CD14-positive monocyte (primary cell): Measurements from ENCODE around the gene GPATCH1. TPM values are rescaled to one million over a fixed set of nuclear protein-coding genes. Genes with fewer than 3 reads are reported as not detected.
A peak's percentile ranks its signal among the peaks of the same experiment; 100 is the strongest.

Source experiments
- DNase-seq, 3 donors: peaks; one replicate each; pipeline ENCODE4 v3.0.0-alpha.2; 2011 to 2022
- H2AFZ ChIP-seq: 2 replicates; pipeline ENCODE4 v1.6.0; 2012; ENCODE audit warnings: mild to moderate bottlenecking, low read depth, low read length, inconsistent platforms; ENCODE audit not compliant: insufficient read depth, poor library complexity, severe bottlenecking
- H3K27ac ChIP-seq, 2 donors: 1 replicate in 1 of 2; 2 replicates in 1 of 2; pipeline ENCODE4 v1.5.1; 2012 to 2013; ENCODE audit warnings: low read length in 2 of 2, control low read depth in 1 of 2, inconsistent platforms in 1 of 2, low read depth in 1 of 2, mild to moderate bottlenecking in 1 of 2
- H3K27me3 ChIP-seq, 2 donors: one replicate each; pipeline versions ENCODE4 v1.6.0 to v1.6.1; 2011 to 2013; ENCODE audit warnings: low read length in 2 of 2; ENCODE audit not compliant: control insufficient read depth in 2 of 2, insufficient read depth in 2 of 2
- H3K36me3 ChIP-seq, 2 donors: replicated peaks in 1 of 2; 1 replicate in 1 of 2; 2 replicates in 1 of 2; pipeline versions ENCODE4 v1.5.1 to v1.6.1; 2012 to 2013; ENCODE audit warnings: low read length in 2 of 2, control low read depth in 1 of 2, inconsistent platforms in 1 of 2, mild to moderate bottlenecking in 1 of 2; ENCODE audit not compliant: insufficient read depth in 2 of 2, control insufficient read depth in 1 of 2
- H3K4me1 ChIP-seq, 2 donors: 1 replicate in 1 of 2; 2 replicates in 1 of 2; pipeline versions ENCODE4 v1.5.1 to v1.6.1; 2012 to 2013; ENCODE audit warnings: low read length in 2 of 2, control low read depth in 1 of 2, inconsistent platforms in 1 of 2, mild to moderate bottlenecking in 1 of 2, moderate library complexity in 1 of 2; ENCODE audit not compliant: insufficient read depth in 2 of 2, control insufficient read depth in 1 of 2
- H3K4me2 ChIP-seq: replicated peaks from 2 replicates; pipeline ENCODE3; 2012; ENCODE audit warnings: low read length, moderate library complexity, mild to moderate bottlenecking; ENCODE audit not compliant: poor library complexity, severe bottlenecking; ENCODE audit errors: extremely low read depth
- H3K4me3 ChIP-seq, 3 experiments: fragments of 200-600 bp in 1 of 3; sonication (generic) in 1 of 3; replicated peaks in 1 of 3; 1 replicate in 2 of 3; 2 replicates in 1 of 3; pipeline ENCODE4 v1.5.1; 2011 to 2013; ENCODE audit warnings: low read length in 3 of 3, mild to moderate bottlenecking in 3 of 3, control low read depth in 2 of 3, low read depth in 2 of 3, inconsistent platforms in 1 of 3, moderate library complexity in 1 of 3
- H3K79me2 ChIP-seq: 2 replicates; pipeline ENCODE4 v1.6.0; 2012; ENCODE audit warnings: mild to moderate bottlenecking, control low read depth, inconsistent platforms, low read length, moderate library complexity; ENCODE audit not compliant: insufficient read depth
- H3K9ac ChIP-seq: 2 replicates; pipeline ENCODE4 v1.6.0; 2017; ENCODE audit warnings: low read length, mild to moderate bottlenecking; ENCODE audit not compliant: insufficient read depth, poor library complexity, severe bottlenecking
- H3K9me3 ChIP-seq, 2 donors: replicated peaks in 1 of 2; 1 replicate in 1 of 2; 2 replicates in 1 of 2; pipeline versions ENCODE4 v1.5.1 to v1.6.1; 2012 to 2013; ENCODE audit warnings: low read length in 2 of 2, control low read depth in 1 of 2; ENCODE audit not compliant: control insufficient read depth in 1 of 2, insufficient read depth in 1 of 2
- H4K20me1 ChIP-seq: 2 replicates; pipeline ENCODE4 v1.6.0; 2012; ENCODE audit warnings: mild to moderate bottlenecking, low read length, control low read depth, moderate library complexity; ENCODE audit not compliant: insufficient read depth
- H3K27ac Mint-ChIP-seq, 7 donors: one replicate each; pipeline ENCODE4 v1.8.0; 2020; ENCODE audit warnings: mild to moderate bottlenecking in 7 of 7, mixed read lengths in 7 of 7, moderate library complexity in 6 of 7, inconsistent platforms in 2 of 7
- H3K27me3 Mint-ChIP-seq, 3 donors: one replicate each; pipeline ENCODE4 v1.8.0; 2021 to 2022; ENCODE audit warnings: low read depth in 3 of 3, mild to moderate bottlenecking in 3 of 3, mixed read lengths in 3 of 3, moderate library complexity in 3 of 3, inconsistent platforms in 1 of 3
- H3K36me3 Mint-ChIP-seq, 2 donors: one replicate each; pipeline ENCODE4 v1.8.0; 2020; ENCODE audit warnings: mixed read lengths in 2 of 2, inconsistent platforms in 1 of 2, mild to moderate bottlenecking in 1 of 2
- H3K4me1 Mint-ChIP-seq: one replicate; pipeline ENCODE4 v1.8.0; 2020; ENCODE audit warnings: mild to moderate bottlenecking, mixed read lengths
- H3K4me3 Mint-ChIP-seq, 2 donors: one replicate each; pipeline ENCODE4 v1.8.0; 2020; ENCODE audit warnings: mild to moderate bottlenecking in 2 of 2, mixed read lengths in 2 of 2, moderate library complexity in 1 of 2
- H3K9me3 Mint-ChIP-seq, 7 donors: one replicate each; pipeline ENCODE4 v1.8.0; 2020 to 2022; ENCODE audit warnings: mixed read lengths in 7 of 7, mild to moderate bottlenecking in 6 of 7, moderate library complexity in 6 of 7, inconsistent platforms in 2 of 7
- WGBS: methylation state at CpG from one replicate; pipeline ENCODE4 v1.1.5; 2013; ENCODE audit warnings: missing lambda C conversion rate; ENCODE audit not compliant: insufficient coverage; 5-methylcytosine and 5-hydroxymethylcytosine counted together
- intact Hi-C, 2 donors: fragments of 100-400 bp; cut with micrococcal nuclease; formaldehyde crosslinking; loops; one replicate each; pipeline versions ENCODE4 v1.15.0 to v1.15.1; 2023
- polyA plus RNA-seq, 3 donors: library from polyadenylated mRNA; depleted of rRNA in 1 of 3; unstranded in 2 of 3; stranded (reverse) in 1 of 3; fragments of 300-500 nt in 2 of 3; fragments of >200 nt in 1 of 3; fragmentation: Illumina TruSeq in 2 of 3; gene quantifications; 1 replicate in 2 of 3; 2 replicates in 1 of 3; pipeline ENCODE4 v1.2.3, GENCODE V29; 2012 to 2021
- TF ChIP-seq, protein P1 (sequence below): fragments of 200-600 bp; IDR thresholded peaks from one replicate; pipeline ENCODE4 v1.8.0; 2022; ENCODE audit warnings: antibody characterized with exemption, mild to moderate bottlenecking

Gene GPATCH1
- polyA plus RNA-seq, 3 donors: 1.4 to 6.8 (median 4.0) TPM

DNA sequence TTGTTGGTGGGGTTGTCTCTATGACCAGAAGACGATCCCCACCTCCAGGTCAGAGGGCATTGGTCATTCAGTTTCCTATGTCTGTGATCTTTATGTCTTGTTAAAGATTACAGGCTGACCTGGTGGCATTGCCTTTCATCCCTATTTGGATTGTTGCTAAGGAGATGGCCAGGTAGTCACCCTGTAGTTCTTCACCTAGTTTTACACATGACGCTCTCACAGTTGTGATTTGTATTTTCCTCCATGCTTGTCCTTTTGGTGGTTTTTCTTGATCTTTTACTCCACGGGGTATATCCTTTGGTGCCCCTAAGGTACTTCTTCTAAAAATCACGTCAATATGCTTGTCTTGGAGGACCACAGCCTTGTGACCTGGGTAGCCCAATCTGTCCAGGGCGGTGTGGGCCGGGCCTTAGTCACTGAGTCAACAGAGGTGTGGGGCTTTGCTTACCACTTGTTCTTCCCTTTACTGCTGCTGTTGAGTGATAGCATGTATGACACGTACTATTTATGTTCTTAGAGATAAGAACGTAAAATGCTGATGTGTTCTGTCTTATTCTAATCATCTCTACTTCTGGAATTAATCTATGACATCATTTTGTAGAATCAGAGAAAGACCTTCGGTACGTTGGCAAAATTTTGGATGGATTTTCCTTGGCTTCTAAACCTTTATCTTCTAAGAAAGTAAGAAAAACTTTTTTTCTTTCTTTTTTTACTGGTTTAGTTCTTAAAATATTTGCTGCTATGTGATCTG is 20.1 kb downstream of the GPATCH1 start:
- H2AFZ ChIP-seq: no peak overlapping the region
- no peaks in the 10 kb centered on the region for H3K9me3 ChIP-seq
- TF ChIP-seq, protein P1, sequence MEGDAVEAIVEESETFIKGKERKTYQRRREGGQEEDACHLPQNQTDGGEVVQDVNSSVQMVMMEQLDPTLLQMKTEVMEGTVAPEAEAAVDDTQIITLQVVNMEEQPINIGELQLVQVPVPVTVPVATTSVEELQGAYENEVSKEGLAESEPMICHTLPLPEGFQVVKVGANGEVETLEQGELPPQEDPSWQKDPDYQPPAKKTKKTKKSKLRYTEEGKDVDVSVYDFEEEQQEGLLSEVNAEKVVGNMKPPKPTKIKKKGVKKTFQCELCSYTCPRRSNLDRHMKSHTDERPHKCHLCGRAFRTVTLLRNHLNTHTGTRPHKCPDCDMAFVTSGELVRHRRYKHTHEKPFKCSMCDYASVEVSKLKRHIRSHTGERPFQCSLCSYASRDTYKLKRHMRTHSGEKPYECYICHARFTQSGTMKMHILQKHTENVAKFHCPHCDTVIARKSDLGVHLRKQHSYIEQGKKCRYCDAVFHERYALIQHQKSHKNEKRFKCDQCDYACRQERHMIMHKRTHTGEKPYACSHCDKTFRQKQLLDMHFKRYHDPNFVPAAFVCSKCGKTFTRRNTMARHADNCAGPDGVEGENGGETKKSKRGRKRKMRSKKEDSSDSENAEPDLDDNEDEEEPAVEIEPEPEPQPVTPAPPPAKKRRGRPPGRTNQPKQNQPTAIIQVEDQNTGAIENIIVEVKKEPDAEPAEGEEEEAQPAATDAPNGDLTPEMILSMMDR: no peak
- H3K27ac Mint-ChIP-seq: no peak overlapping the region
- 98% methylated on average over 5 of the region's 10 CpGs for WGBS
- no peak overlapping the region for H3K4me3 Mint-ChIP-seq
- H3K36me3 ChIP-seq: peaks cover 54 to 79% of the 10 kb centered on the region in 2 donors
- no peak overlapping the region for H3K4me2 ChIP-seq
- no peak overlapping the region for H3K9ac ChIP-seq
- peaks cover 70 to 91% of the 10 kb centered on the region in 2 donors for H3K36me3 Mint-ChIP-seq
- no peaks in the 10 kb centered on the region for H3K4me1 Mint-ChIP-seq
- H3K27ac ChIP-seq: no peak overlapping the region
- H3K4me1 ChIP-seq: no peaks in the 10 kb centered on the region
- intact Hi-C loops: no loop called here
- H3K79me2 ChIP-seq: no peaks in the 10 kb centered on the region
- no peak overlapping the region for H3K4me3 ChIP-seq
- no peak for DNase-seq
- H3K27me3 Mint-ChIP-seq: peaks cover 0 to 1% (median 0%) of the 10 kb centered on the region in 3 donors
- H3K27me3 ChIP-seq: no peaks in the 10 kb centered on the region
- H4K20me1 ChIP-seq: no peaks in the 10 kb centered on the region
- no peaks in the 10 kb centered on the region for H3K9me3 Mint-ChIP-seq

DNA sequence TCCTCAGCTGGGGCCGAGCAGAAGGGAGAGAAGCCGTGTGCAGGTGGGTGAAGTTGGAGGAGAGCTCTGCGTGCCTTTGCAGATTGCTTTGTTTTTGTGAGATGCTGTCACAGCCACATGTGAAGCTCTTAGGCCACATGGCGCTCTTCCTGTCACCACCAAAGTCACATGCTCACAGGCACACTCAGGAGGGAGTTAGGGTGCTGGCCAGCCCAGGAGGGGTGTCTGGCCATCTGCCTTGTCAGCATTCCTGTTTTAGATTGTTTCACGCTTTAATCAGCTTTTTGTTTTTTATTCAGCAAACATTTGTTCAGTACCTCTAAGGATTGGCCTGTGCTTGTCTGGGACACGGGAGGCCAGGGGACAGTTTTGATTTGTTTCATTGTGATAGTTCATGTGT is 21.9 kb downstream of the GPATCH1 start:
- H3K9ac ChIP-seq: no peak overlapping the region
- H3K36me3 ChIP-seq: peaks cover 59 to 81% of the 10 kb centered on the region in 2 donors
- no peak for DNase-seq
- H3K36me3 Mint-ChIP-seq: peaks cover 66 to 88% of the 10 kb centered on the region in 2 donors
- no peaks in the 10 kb centered on the region for H3K9me3 ChIP-seq
- no peaks in the 10 kb centered on the region for H3K79me2 ChIP-seq
- H3K27me3 ChIP-seq: no peaks in the 10 kb centered on the region
- no peak overlapping the region for H2AFZ ChIP-seq
- peaks cover 0 to 1% (median 0%) of the 10 kb centered on the region in 3 donors for H3K27me3 Mint-ChIP-seq
- H3K4me2 ChIP-seq: no peak overlapping the region
- no peaks in the 10 kb centered on the region for H3K9me3 Mint-ChIP-seq
- no peaks in the 10 kb centered on the region for H4K20me1 ChIP-seq
- no peaks in the 10 kb centered on the region for H3K4me1 ChIP-seq
- intact Hi-C loops: no loop called here
- H3K27ac Mint-ChIP-seq: peak overlapping the region in 1 of 7 donors; percentile 32
- 100% methylated on average over 3 of the region's 6 CpGs for WGBS
- H3K4me3 Mint-ChIP-seq: no peak overlapping the region
- no peaks in the 10 kb centered on the region for H3K4me1 Mint-ChIP-seq
- TF ChIP-seq, protein P1: no peak
- no peak overlapping the region for H3K4me3 ChIP-seq
- H3K27ac ChIP-seq: no peak overlapping the region
